WTC11 (cell line): Measurements from ENCODE around the gene WFDC9.

ENCODE experiments used
- CREM ChIP-seq: sonication (generic); formaldehyde crosslinking; IDR thresholded peaks from 2 replicates; pipeline ENCODE4 v1.8.1; 2022; ENCODE audit warnings: mild to moderate bottlenecking, missing genetic modification reagents, moderate library complexity
- JAZF1 ChIP-seq: fragments of 250-450 bp; sonication (Bioruptor Pico); IDR thresholded peaks from 2 replicates; pipeline ENCODE4 v1.9.0; 2021; ENCODE audit warnings: moderate library complexity, mild to moderate bottlenecking, inconsistent platforms
- RELA ChIP-seq: sonication (generic); formaldehyde crosslinking; IDR thresholded peaks from 2 replicates; pipeline ENCODE4 v1.8.1; 2022; ENCODE audit warnings: missing genetic modification reagents, mild to moderate bottlenecking, borderline replicate concordance
- TEAD1 ChIP-seq: sonication (generic); formaldehyde crosslinking; IDR thresholded peaks from 2 replicates; pipeline ENCODE4 v1.8.0; 2022; ENCODE audit warnings: mild to moderate bottlenecking, missing genetic modification reagents
- TF ChIP-seq, protein P1 (sequence below): fragments of 200-600 bp; IDR thresholded peaks from 2 replicates; pipeline ENCODE4 v1.8.0; 2022; ENCODE audit warnings: antibody characterized with exemption

DNA sequence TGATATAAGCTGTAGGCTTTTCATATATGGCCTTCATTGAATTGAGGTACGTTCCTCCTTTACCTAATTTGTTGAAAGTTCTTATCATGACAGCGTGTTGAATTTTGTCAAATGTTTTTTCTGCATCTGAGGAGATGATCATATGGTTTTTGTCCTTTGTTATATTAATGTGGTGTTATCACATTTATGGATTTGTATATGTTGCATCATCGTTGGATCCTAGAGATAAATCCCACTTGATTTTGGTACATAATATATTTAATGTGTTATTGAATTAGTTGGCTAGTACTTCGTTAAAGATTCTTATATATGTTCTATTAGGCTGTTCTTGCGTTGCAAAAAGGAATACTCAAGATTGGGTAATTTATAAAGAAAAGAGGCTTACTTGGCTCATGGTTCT, 8.6 kb upstream of the WFDC9 start:
- TF ChIP-seq, protein P1, sequence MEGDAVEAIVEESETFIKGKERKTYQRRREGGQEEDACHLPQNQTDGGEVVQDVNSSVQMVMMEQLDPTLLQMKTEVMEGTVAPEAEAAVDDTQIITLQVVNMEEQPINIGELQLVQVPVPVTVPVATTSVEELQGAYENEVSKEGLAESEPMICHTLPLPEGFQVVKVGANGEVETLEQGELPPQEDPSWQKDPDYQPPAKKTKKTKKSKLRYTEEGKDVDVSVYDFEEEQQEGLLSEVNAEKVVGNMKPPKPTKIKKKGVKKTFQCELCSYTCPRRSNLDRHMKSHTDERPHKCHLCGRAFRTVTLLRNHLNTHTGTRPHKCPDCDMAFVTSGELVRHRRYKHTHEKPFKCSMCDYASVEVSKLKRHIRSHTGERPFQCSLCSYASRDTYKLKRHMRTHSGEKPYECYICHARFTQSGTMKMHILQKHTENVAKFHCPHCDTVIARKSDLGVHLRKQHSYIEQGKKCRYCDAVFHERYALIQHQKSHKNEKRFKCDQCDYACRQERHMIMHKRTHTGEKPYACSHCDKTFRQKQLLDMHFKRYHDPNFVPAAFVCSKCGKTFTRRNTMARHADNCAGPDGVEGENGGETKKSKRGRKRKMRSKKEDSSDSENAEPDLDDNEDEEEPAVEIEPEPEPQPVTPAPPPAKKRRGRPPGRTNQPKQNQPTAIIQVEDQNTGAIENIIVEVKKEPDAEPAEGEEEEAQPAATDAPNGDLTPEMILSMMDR, result no peak
- TF ChIP-seq RELA (no peak), JAZF1 (CRISPR knock-in tag) (no peak), CREM (CRISPR knock-in tag) (no peak), TEAD1 (CRISPR knock-in tag) (no peak)
